Uterus (tissue), 2 donors: ENCODE data around the gene AP2A1.

ENCODE experiments used
- POLR2A ChIP-seq, 2 donors: fragments of 450-650 bp; IDR thresholded peaks; one replicate each; pipeline ENCODE4 v1.6.1; 2016; ENCODE audit warnings: antibody characterized with exemption in 2 of 2, mild to moderate bottlenecking in 1 of 2, moderate library complexity in 1 of 2
- TF ChIP-seq, protein P1 (sequence below), 4 experiments: fragments of 200-600 bp in 2 of 4; fragments of 450-650 bp in 2 of 4; sonication (generic) in 2 of 4; IDR thresholded peaks; one replicate each; pipeline ENCODE4 v1.5.1; 2016 to 2019; ENCODE audit warnings: antibody characterized with exemption in 4 of 4, mild to moderate bottlenecking in 2 of 4, moderate library complexity in 1 of 4

DNA sequence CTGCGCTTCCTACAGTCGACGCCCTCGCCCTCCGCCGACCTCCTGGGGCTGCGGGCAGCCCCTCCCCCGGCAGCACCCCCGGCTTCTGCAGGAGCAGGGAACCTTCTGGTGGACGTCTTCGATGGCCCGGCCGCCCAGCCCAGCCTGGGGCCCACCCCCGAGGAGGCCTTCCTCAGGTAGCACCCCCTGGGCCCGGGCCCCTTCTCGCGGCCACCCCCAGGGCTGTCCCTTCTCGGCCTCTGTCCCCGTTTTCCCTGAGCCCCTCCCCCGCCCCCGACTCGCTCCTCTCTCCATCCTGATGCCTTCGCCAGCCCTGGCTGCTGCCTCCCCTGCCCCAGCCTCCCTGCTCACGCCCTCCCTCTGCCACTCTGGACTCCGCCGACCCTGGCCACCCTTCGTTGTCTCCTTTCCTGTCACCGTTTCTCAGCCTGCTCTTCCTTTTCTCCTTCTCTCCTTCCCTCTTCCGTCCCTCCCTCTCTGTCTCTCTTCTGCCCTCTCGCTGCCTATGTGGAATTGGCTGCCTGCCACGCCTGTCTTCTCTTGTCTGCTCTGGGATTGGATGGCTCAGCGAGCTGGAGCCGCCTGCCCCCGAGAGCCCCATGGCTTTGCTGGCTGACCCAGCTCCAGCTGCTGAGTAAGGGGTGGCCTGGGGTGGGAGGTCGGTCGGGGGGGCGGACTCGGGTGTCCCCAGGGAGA lies 35.3 kb downstream of the AP2A1 start:
- TF ChIP-seq, protein P1, sequence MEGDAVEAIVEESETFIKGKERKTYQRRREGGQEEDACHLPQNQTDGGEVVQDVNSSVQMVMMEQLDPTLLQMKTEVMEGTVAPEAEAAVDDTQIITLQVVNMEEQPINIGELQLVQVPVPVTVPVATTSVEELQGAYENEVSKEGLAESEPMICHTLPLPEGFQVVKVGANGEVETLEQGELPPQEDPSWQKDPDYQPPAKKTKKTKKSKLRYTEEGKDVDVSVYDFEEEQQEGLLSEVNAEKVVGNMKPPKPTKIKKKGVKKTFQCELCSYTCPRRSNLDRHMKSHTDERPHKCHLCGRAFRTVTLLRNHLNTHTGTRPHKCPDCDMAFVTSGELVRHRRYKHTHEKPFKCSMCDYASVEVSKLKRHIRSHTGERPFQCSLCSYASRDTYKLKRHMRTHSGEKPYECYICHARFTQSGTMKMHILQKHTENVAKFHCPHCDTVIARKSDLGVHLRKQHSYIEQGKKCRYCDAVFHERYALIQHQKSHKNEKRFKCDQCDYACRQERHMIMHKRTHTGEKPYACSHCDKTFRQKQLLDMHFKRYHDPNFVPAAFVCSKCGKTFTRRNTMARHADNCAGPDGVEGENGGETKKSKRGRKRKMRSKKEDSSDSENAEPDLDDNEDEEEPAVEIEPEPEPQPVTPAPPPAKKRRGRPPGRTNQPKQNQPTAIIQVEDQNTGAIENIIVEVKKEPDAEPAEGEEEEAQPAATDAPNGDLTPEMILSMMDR (IDR thresholded peaks at IDR 0.05), result peak; percentile 40 to 74 (median 50)
- no peak for TF ChIP-seq POLR2A (IDR thresholded peaks at IDR 0.05)
